Endodermal cell (in vitro differentiated cells): ENCODE results near the gene HIGD1A. TPM values are rescaled to one million over a fixed set of nuclear protein-coding genes. Genes with fewer than 3 reads are reported as not detected.

ENCODE experiments used
- DNase-seq: peaks from one replicate; pipeline ENCODE4 v3.0.0-alpha.2; 2017
- H3K27ac ChIP-seq: 2 replicates; pipeline ENCODE4 v1.5.1; 2013; ENCODE audit warnings: mild to moderate bottlenecking, low read depth, low read length, moderate library complexity
- H3K27me3 ChIP-seq: 2 replicates; pipeline ENCODE4 v1.6.1; 2013; ENCODE audit warnings: mild to moderate bottlenecking, low read length, moderate library complexity; ENCODE audit not compliant: insufficient read depth, control insufficient read depth, poor library complexity, severe bottlenecking
- H3K36me3 ChIP-seq: 2 replicates; pipeline ENCODE4 v1.7.0; 2013; ENCODE audit warnings: mild to moderate bottlenecking, low read length, moderate library complexity; ENCODE audit not compliant: control insufficient read depth, insufficient read depth
- H3K4me1 ChIP-seq: one replicate; pipeline ENCODE4 v1.7.0; 2013; ENCODE audit warnings: low read length; ENCODE audit not compliant: control insufficient read depth, insufficient read depth
- H3K4me3 ChIP-seq: 2 replicates; pipeline ENCODE4 v1.5.1; 2013; ENCODE audit warnings: mild to moderate bottlenecking, low read length, moderate library complexity
- H3K9ac ChIP-seq: 2 replicates; pipeline ENCODE4 v1.6.1; 2013; ENCODE audit warnings: mild to moderate bottlenecking, low read length, moderate library complexity; ENCODE audit not compliant: poor library complexity, severe bottlenecking; ENCODE audit errors: extremely low read depth
- H3K9me3 ChIP-seq: 2 replicates; pipeline ENCODE4 v1.6.1; 2013; ENCODE audit warnings: mild to moderate bottlenecking, low read length, moderate library complexity; ENCODE audit not compliant: control insufficient read depth
- H3K27ac Mint-ChIP-seq: 2 replicates; pipeline ENCODE4 v1.8.0; 2020; ENCODE audit warnings: mixed read lengths
- H3K27me3 Mint-ChIP-seq: 2 replicates; pipeline ENCODE4 v1.8.0; 2021; ENCODE audit warnings: mild to moderate bottlenecking, mixed read lengths; ENCODE audit not compliant: insufficient read depth
- H3K36me3 Mint-ChIP-seq: 2 replicates; pipeline ENCODE4 v1.8.0; 2020; ENCODE audit warnings: low read depth, mixed read lengths
- H3K4me1 Mint-ChIP-seq: 2 replicates; pipeline ENCODE4 v1.8.0; 2020; ENCODE audit warnings: mixed read lengths
- H3K4me3 Mint-ChIP-seq: 2 replicates; pipeline ENCODE4 v1.8.0; 2020; ENCODE audit warnings: mild to moderate bottlenecking, moderate library complexity, mixed read lengths
- H3K9me3 Mint-ChIP-seq: 2 replicates; pipeline ENCODE4 v1.8.0; 2020; ENCODE audit warnings: mild to moderate bottlenecking, mixed read lengths
- WGBS, 2 experiments: methylation state at CpG; one replicate each; pipeline versions ENCODE4 v1.1.5 to v1.1.7; 2013; ENCODE audit warnings: missing lambda C conversion rate in 2 of 2, mixed read lengths in 1 of 2; ENCODE audit not compliant: insufficient coverage in 1 of 2, insufficient read length in 1 of 2; 5-methylcytosine and 5-hydroxymethylcytosine counted together
- total RNA-seq, 2 donors: library from RNA; stranded (reverse); fragmentation: NEBNext Ultra II Directional in 1 of 2; extraction: Animal tissue kit (Norgen Biotek cat#: 25700) in 1 of 2; gene quantifications; 2 replicates in 1 of 2; 3 replicates in 1 of 2; pipeline ENCODE4 v1.2.1, GENCODE V29; 2021
- TF ChIP-seq, protein P1 (sequence below): fragments of 200-600 bp; sonication (generic); conservative IDR thresholded peaks from 2 replicates; pipeline ENCODE4 v1.5.0; 2021; ENCODE audit warnings: antibody characterized with exemption, mild to moderate bottlenecking

HIGD1A gene
- total RNA-seq, 2 donors from 2014 or later = 116 to 121 TPM

DNA sequence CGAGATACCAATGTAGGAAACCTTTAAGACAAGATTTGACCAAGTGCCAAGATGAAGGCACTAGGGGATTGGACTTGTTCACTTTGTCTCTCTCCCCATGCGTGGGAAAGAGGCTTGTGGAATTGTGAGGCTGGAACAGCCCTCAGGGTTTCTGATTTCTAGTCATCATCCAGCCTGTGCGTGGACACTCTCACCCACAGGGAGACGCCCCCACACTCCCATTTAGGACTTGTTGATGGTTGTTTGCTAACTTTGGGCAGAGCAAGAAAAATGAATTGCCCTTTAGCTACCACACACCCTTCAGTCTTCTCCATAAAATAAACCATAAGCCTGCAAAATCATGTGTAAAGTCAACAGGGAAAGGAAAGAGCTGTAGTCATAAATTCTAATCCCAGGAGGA is 23.4 kb upstream of the HIGD1A start:
- no peaks in the 10 kb centered on the region for H3K27me3 Mint-ChIP-seq
- H3K4me3 ChIP-seq = no peak overlapping the region
- H3K4me1 ChIP-seq = no peaks in the 10 kb centered on the region
- TF ChIP-seq, protein P1, sequence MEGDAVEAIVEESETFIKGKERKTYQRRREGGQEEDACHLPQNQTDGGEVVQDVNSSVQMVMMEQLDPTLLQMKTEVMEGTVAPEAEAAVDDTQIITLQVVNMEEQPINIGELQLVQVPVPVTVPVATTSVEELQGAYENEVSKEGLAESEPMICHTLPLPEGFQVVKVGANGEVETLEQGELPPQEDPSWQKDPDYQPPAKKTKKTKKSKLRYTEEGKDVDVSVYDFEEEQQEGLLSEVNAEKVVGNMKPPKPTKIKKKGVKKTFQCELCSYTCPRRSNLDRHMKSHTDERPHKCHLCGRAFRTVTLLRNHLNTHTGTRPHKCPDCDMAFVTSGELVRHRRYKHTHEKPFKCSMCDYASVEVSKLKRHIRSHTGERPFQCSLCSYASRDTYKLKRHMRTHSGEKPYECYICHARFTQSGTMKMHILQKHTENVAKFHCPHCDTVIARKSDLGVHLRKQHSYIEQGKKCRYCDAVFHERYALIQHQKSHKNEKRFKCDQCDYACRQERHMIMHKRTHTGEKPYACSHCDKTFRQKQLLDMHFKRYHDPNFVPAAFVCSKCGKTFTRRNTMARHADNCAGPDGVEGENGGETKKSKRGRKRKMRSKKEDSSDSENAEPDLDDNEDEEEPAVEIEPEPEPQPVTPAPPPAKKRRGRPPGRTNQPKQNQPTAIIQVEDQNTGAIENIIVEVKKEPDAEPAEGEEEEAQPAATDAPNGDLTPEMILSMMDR = no peak
- H3K9me3 ChIP-seq = peaks cover 4% of the 10 kb centered on the region
- H3K9me3 Mint-ChIP-seq = no peaks in the 10 kb centered on the region
- no peak for DNase-seq
- 87 to 90% methylated on average over 2 to 4 of the region's 4 CpGs for WGBS, 2 experiments
- H3K4me1 Mint-ChIP-seq = peaks cover 16% of the 10 kb centered on the region
- H3K27ac Mint-ChIP-seq = no peak overlapping the region
- H3K9ac ChIP-seq = no peak overlapping the region
- no peaks in the 10 kb centered on the region for H3K27me3 ChIP-seq
- H3K36me3 ChIP-seq = no peaks in the 10 kb centered on the region
- no peak overlapping the region for H3K4me3 Mint-ChIP-seq
- H3K27ac ChIP-seq = no peak overlapping the region
- H3K36me3 Mint-ChIP-seq = no peaks in the 10 kb centered on the region

DNA sequence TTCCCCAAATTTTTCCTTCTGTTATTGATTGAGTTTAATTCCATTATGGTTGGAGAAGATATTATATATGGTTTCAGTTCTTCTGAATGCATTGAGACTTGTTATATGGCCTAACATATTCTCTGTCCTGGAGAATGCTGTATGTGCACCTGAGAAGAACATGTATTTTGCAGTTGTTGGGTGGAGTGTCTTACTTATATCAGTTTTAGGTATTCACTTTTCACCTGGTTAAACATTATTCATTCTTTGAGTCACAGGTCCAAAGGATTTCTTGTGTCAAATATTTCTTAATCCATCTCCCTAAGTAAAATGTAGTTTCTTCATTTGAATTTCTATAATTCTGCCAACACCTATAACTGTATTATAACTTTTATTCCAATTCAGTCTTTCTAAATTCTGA is 22.7 kb upstream of the HIGD1A start:
- H3K27ac Mint-ChIP-seq = no peak overlapping the region
- Histone ChIP-seq H3K27ac (no peak overlapping the region), H3K36me3 (no peaks in the 10 kb centered on the region), H3K9me3 (peaks cover 4% of the 10 kb centered on the region), H3K4me3 (no peak overlapping the region), H3K4me1 (no peaks in the 10 kb centered on the region), H3K27me3 (no peaks in the 10 kb centered on the region), H3K9ac (no peak overlapping the region)
- DNase-seq = no peak
- H3K36me3 Mint-ChIP-seq = no peaks in the 10 kb centered on the region
- H3K27me3 Mint-ChIP-seq = no peaks in the 10 kb centered on the region
- TF ChIP-seq, protein P1 = no peak
- no peak overlapping the region for H3K4me3 Mint-ChIP-seq
- H3K4me1 Mint-ChIP-seq = peaks cover 16% of the 10 kb centered on the region
- no peaks in the 10 kb centered on the region for H3K9me3 Mint-ChIP-seq

DNA sequence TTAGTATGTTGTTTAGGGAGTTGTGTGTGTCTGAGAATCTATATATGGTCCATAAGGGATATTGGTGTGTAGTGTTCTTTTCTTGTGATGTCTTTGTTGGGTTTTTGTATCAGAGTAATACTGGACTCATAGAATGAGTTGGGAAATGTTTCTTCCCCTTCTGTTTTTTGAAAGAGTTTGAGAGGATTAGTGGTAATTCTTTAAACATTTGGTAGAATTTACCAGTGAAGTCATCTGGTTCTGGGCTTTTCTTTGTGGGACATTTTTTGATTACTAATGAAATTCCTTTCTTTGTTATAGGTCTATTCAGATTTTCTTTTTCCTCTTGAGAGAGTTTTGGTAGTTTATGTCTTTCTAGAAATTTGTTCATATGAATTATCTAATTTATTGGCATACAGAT is 21.9 kb upstream of the HIGD1A start:
- Mint-ChIP-seq H3K9me3 (no peaks in the 10 kb centered on the region), H3K4me1 (peaks cover 16% of the 10 kb centered on the region), H3K36me3 (no peaks in the 10 kb centered on the region), H3K27me3 (no peaks in the 10 kb centered on the region), H3K27ac (no peak overlapping the region), H3K4me3 (no peak overlapping the region)
- TF ChIP-seq, protein P1 = no peak
- Histone ChIP-seq H3K9ac (no peak overlapping the region), H3K36me3 (no peaks in the 10 kb centered on the region), H3K4me1 (no peaks in the 10 kb centered on the region), H3K9me3 (peaks cover 4% of the 10 kb centered on the region), H3K27me3 (no peaks in the 10 kb centered on the region), H3K4me3 (no peak overlapping the region), H3K27ac (no peak overlapping the region)
- no peak for DNase-seq
